SU-DHL-6 (cell line): ENCODE data around the gene COX10.

Experiments
- H2AFZ ChIP-seq: fragments of 200-600 bp; sonication (generic); 2 replicates; pipeline ENCODE4 v1.6.1; 2014; ENCODE audit warnings: low read depth, mild to moderate bottlenecking, moderate library complexity, mixed read lengths, antibody characterized with exemption, low read length; ENCODE audit not compliant: severe bottlenecking
- H3F3A ChIP-seq: fragments of 200-600 bp; shearing (Covaris generic); 2 replicates; pipeline ENCODE4 v1.6.0; 2016; ENCODE audit warnings: antibody characterized with exemption, mild to moderate bottlenecking; ENCODE audit not compliant: insufficient read depth
- H3K27ac ChIP-seq: fragments of 200-600 bp; sonication (generic); 2 replicates; pipeline ENCODE4 v1.5.1; 2016; ENCODE audit warnings: low read depth, mild to moderate bottlenecking, low read length, moderate library complexity, mixed read lengths
- H3K27me3 ChIP-seq: fragments of 200-600 bp; sonication (generic), shearing (Covaris generic); 2 replicates; pipeline ENCODE4 v1.6.0; 2014; ENCODE audit warnings: mild to moderate bottlenecking, low read length
- H3K36me3 ChIP-seq: fragments of 200-600 bp; sonication (generic); 2 replicates; pipeline ENCODE4 v1.6.1; 2014; ENCODE audit warnings: mild to moderate bottlenecking, low read length, mixed read lengths
- H3K4me2 ChIP-seq: fragments of 300-600, 200-600 bp; shearing (Covaris generic), sonication (generic); 2 replicates; pipeline ENCODE4 v1.6.0; 2014; ENCODE audit warnings: low read length, low read depth, mild to moderate bottlenecking; ENCODE audit not compliant: poor library complexity, severe bottlenecking
- H3K4me3 ChIP-seq: fragments of 200-600 bp; sonication (generic); 2 replicates; pipeline ENCODE4 v1.5.1; 2014; ENCODE audit warnings: antibody characterized with exemption, low read length, mild to moderate bottlenecking, mixed read lengths; ENCODE audit not compliant: insufficient read depth, poor library complexity, severe bottlenecking
- H3K79me2 ChIP-seq: fragments of 200-600 bp; sonication (generic); 2 replicates; pipeline ENCODE4 v1.6.1; 2014; ENCODE audit warnings: mild to moderate bottlenecking, low read length, moderate library complexity; ENCODE audit not compliant: insufficient read depth
- H3K9ac ChIP-seq: fragments of 200-600 bp; sonication (generic); 2 replicates; pipeline ENCODE4 v1.7.0; 2014; ENCODE audit warnings: mild to moderate bottlenecking, low read length
- H3K9me2 ChIP-seq: fragments of 200-600 bp; sonication (generic); replicated peaks from 2 replicates; pipeline ENCODE4 v1.6.1; 2014; ENCODE audit warnings: low read length; ENCODE audit not compliant: insufficient read depth
- H3K9me3 ChIP-seq: fragments of 200-600 bp; sonication (generic); 2 replicates; pipeline ENCODE4 v1.6.1; 2014; ENCODE audit warnings: low read length, mixed read lengths; ENCODE audit not compliant: insufficient read depth
- H4K20me1 ChIP-seq: fragments of 200-600 bp; sonication (generic); 2 replicates; pipeline ENCODE4 v1.6.1; 2014; ENCODE audit warnings: low read depth, mild to moderate bottlenecking, antibody characterized with exemption, low read length, moderate library complexity, mixed read lengths
- EZH2phosphoT487 ChIP-seq: fragments of 200-600 bp; sonication (generic), shearing (Covaris generic); conservative IDR thresholded peaks from 2 replicates; pipeline ENCODE4 v1.6.1; 2018; ENCODE audit warnings: mild to moderate bottlenecking, antibody characterized with exemption, low read length, moderate library complexity, mixed read lengths
- TF ChIP-seq, protein P1 (sequence below): fragments of 200-600 bp; sonication (generic); IDR thresholded peaks from one replicate; pipeline ENCODE4 v1.5.1; 2017; ENCODE audit warnings: antibody characterized with exemption, mild to moderate bottlenecking, low read length, moderate library complexity; ENCODE audit not compliant: insufficient read depth, poor library complexity, severe bottlenecking

Gene COX10

DNA sequence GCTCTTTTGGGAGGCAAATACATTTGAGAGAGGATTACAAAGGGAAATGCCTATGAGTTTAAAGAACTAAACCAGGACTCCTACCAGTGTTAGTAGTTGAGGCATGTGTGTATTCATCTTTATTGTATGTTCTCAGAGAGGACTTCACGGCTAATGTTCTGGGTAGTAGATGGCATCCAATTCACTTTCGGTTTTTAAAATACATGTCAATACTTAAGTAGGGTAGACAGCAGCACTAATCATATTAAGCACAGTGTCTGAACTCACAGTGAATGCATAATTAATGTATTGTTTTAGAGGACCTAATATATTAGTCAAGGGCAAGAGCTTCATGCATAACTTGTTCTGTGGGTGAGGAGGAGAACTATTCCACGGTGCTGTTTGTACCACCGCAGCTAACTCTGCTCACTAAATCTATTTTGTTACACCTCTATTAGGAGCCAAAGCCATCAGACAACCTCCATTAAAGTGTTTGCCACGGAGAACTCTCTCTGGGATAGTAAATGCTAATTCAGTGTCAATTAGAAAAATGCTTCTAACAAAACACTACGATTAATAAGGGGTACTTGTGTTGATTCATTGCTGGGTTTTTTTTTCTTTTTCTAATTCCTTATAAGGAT is 56.3 kb downstream of the COX10 start:
- Histone ChIP-seq H4K20me1 (peaks cover 18% of the 10 kb centered on the region; the same call in 1 of the 2 replicates), H3K36me3 (no peaks in the 10 kb centered on the region), H3K27ac (no peak overlapping the region), H3F3A (no peaks in the 10 kb centered on the region), H3K4me2 (no peak overlapping the region), H3K9ac (no peak overlapping the region), H3K9me3 (no peaks in the 10 kb centered on the region), H2AFZ (no peak overlapping the region), H3K79me2 (peaks cover 38% of the 10 kb centered on the region; the same call in 1 of the 2 replicates), H3K27me3 (no peaks in the 10 kb centered on the region), H3K4me3 (no peak overlapping the region), H3K9me2 (no peaks in the 10 kb centered on the region)
- no peak for TF ChIP-seq EZH2phosphoT487
- TF ChIP-seq, protein P1, sequence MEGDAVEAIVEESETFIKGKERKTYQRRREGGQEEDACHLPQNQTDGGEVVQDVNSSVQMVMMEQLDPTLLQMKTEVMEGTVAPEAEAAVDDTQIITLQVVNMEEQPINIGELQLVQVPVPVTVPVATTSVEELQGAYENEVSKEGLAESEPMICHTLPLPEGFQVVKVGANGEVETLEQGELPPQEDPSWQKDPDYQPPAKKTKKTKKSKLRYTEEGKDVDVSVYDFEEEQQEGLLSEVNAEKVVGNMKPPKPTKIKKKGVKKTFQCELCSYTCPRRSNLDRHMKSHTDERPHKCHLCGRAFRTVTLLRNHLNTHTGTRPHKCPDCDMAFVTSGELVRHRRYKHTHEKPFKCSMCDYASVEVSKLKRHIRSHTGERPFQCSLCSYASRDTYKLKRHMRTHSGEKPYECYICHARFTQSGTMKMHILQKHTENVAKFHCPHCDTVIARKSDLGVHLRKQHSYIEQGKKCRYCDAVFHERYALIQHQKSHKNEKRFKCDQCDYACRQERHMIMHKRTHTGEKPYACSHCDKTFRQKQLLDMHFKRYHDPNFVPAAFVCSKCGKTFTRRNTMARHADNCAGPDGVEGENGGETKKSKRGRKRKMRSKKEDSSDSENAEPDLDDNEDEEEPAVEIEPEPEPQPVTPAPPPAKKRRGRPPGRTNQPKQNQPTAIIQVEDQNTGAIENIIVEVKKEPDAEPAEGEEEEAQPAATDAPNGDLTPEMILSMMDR: no peak

DNA sequence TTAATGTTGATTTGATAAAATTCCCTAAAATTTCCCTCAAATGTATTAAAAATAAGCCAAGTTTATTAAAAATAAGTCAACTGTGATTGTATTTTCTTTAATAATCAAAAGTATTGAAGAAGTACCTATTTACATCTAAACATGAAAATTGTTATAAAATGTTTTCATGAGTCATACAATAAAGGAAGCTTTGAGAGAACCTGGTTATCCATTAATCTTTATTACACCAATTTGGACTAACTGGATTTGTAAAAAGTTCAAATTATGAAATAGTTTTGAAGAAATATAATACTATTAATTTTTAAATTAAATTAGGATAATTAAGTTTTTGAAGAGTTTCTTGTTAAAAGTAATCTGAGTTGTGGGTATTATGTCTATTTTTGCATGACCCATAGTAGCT is 63.8 kb downstream of the COX10 start:
- H3F3A ChIP-seq: 0 out of 2 replicates have a peak, but pooled peaks cover 4% of the 10 kb centered on the region
- H3K9me3 ChIP-seq: no peaks in the 10 kb centered on the region
- no peak for TF ChIP-seq EZH2phosphoT487
- TF ChIP-seq, protein P1: no peak
- H3K4me2 ChIP-seq: no peak overlapping the region
- H2AFZ ChIP-seq: no peak overlapping the region
- H3K27me3 ChIP-seq: no peaks in the 10 kb centered on the region
- H3K79me2 ChIP-seq: peaks cover 3% of the 10 kb centered on the region; the same call in 1 of the 2 replicates
- H3K36me3 ChIP-seq: no peaks in the 10 kb centered on the region
- H4K20me1 ChIP-seq: peaks cover 4% of the 10 kb centered on the region; the same call in 1 of the 2 replicates
- H3K27ac ChIP-seq: no peak overlapping the region
- no peaks in the 10 kb centered on the region for H3K9me2 ChIP-seq
- H3K4me3 ChIP-seq: no peak overlapping the region
- no peak overlapping the region for H3K9ac ChIP-seq

DNA sequence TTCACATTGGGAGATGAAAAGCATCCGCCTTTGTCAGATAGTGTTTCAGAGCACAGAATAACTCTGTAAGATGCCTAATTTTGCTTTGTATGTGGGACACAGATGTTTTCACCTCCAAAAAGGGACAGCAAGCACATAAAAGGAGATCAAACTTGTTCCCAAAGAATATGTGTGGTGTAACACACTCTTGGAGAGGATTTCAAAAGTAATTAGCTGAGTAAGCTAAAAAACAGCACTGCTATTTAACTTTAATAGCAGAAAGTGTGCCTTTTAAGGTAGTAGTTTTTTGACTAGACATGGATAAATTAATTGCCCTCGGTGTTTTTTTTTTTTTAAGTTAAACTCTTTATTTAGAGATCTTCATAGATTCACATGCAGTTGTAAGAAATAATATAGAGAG is 65.2 kb downstream of the COX10 start:
- Histone ChIP-seq H3K9me3 (no peaks in the 10 kb centered on the region), H3K4me2 (no peak overlapping the region), H3K27me3 (no peaks in the 10 kb centered on the region), H3K9me2 (no peaks in the 10 kb centered on the region), H3K27ac (no peak overlapping the region), H3K9ac (no peak overlapping the region), H3K36me3 (no peaks in the 10 kb centered on the region), H2AFZ (no peak overlapping the region), H4K20me1 (peaks cover 4% of the 10 kb centered on the region; the same call in 1 of the 2 replicates), H3F3A (0 out of 2 replicates have a peak, but pooled peaks cover 4% of the 10 kb centered on the region), H3K79me2 (peaks cover 3% of the 10 kb centered on the region; the same call in 1 of the 2 replicates), H3K4me3 (no peak overlapping the region)
- TF ChIP-seq EZH2phosphoT487: no peak
- TF ChIP-seq, protein P1: no peak
